ENCODE results near the gene ZNF492.

The ZNF492 gene

GRCh38 chr19:22601906-22602630 lies 32.1 kb upstream of the ZNF492 start:
- no peaks in the 10 kb centered on the region for H3K79me2 ChIP-seq (ENCODE audit: insufficient read depth, low read depth)

GRCh38 chr19:22602631-22603272 lies 31.4 kb upstream of the ZNF492 start:
- no peaks in the 10 kb centered on the region for H4K20me1 ChIP-seq (ENCODE audit: insufficient read depth)
- no peak overlapping the region for H3K9ac ChIP-seq
- H3K4me1 ChIP-seq (ENCODE audit: low read depth, poor library complexity, severe bottlenecking), result no peaks in the 10 kb centered on the region
- H3K36me3 ChIP-seq (ENCODE audit: insufficient read depth), result no peaks in the 10 kb centered on the region
- H3K79me2 ChIP-seq (ENCODE audit: insufficient read depth, low read depth), result no peaks in the 10 kb centered on the region
- H2AFZ ChIP-seq (ENCODE audit: low read depth), result no peak overlapping the region
- H3K4me3 ChIP-seq (IDR thresholded peaks at IDR 0.05; ENCODE audit: insufficient read depth, low read depth, low read length), result no peak overlapping the region
- TF ChIP-seq CTCF (conservative IDR thresholded peaks at IDR 0.05; ENCODE audit: low read depth, low read length), result no peak
- H3K4me2 ChIP-seq, result no peak overlapping the region
- no peak overlapping the region for H3K27ac ChIP-seq
- H3K27me3 ChIP-seq (ENCODE audit: insufficient read depth, low read depth), result no peaks in the 10 kb centered on the region

More at GRCh38 chr19:22601906-22602630, 32.1 kb upstream of the ZNF492 start:
- Histone ChIP-seq H3K9ac (no peak overlapping the region), H3K27ac (no peak overlapping the region), H3K4me3 (IDR thresholded peaks at IDR 0.05; ENCODE audit: insufficient read depth, low read depth, low read length) (no peak overlapping the region), H3K27me3 (ENCODE audit: insufficient read depth, low read depth) (no peaks in the 10 kb centered on the region), H2AFZ (ENCODE audit: low read depth) (no peak overlapping the region), H4K20me1 (ENCODE audit: insufficient read depth) (no peaks in the 10 kb centered on the region), H3K4me2 (no peak overlapping the region), H3K4me1 (ENCODE audit: low read depth, poor library complexity, severe bottlenecking) (no peaks in the 10 kb centered on the region), H3K36me3 (ENCODE audit: insufficient read depth) (no peaks in the 10 kb centered on the region)
- no peak for TF ChIP-seq CTCF (conservative IDR thresholded peaks at IDR 0.05; ENCODE audit: low read depth, low read length)

- no peaks in the 10 kb centered on the region for H3K36me3 ChIP-seq (ENCODE audit: insufficient read depth)
- H3K27ac ChIP-seq, result no peak overlapping the region
- no peak for TF ChIP-seq CTCF (conservative IDR thresholded peaks at IDR 0.05; ENCODE audit: low read depth, low read length)
- no peaks in the 10 kb centered on the region for H3K4me1 ChIP-seq (ENCODE audit: low read depth, poor library complexity, severe bottlenecking)
- no peak overlapping the region for H3K4me3 ChIP-seq (IDR thresholded peaks at IDR 0.05; ENCODE audit: insufficient read depth, low read depth, low read length)
- no peaks in the 10 kb centered on the region for H3K27me3 ChIP-seq (ENCODE audit: insufficient read depth, low read depth)
- no peak overlapping the region for H2AFZ ChIP-seq (ENCODE audit: low read depth)
- H3K9ac ChIP-seq, result no peak overlapping the region
- no peaks in the 10 kb centered on the region for H4K20me1 ChIP-seq (ENCODE audit: insufficient read depth)
- no peak overlapping the region for H3K4me2 ChIP-seq
- H3K79me2 ChIP-seq (ENCODE audit: insufficient read depth, low read depth), result no peaks in the 10 kb centered on the region
Observed at GRCh38 chr19:22603518-22604440, 30.3 kb upstream of the ZNF492 start.

GRCh38 chr19:22604571-22605274 lies 29.4 kb upstream of the ZNF492 start:
- no peak overlapping the region for H3K4me3 ChIP-seq (IDR thresholded peaks at IDR 0.05; ENCODE audit: insufficient read depth, low read depth, low read length)
- no peaks in the 10 kb centered on the region for H3K27me3 ChIP-seq (ENCODE audit: insufficient read depth, low read depth)
- no peaks in the 10 kb centered on the region for H3K36me3 ChIP-seq (ENCODE audit: insufficient read depth)
- no peak overlapping the region for H3K4me2 ChIP-seq
- no peaks in the 10 kb centered on the region for H3K4me1 ChIP-seq (ENCODE audit: low read depth, poor library complexity, severe bottlenecking)
- no peak overlapping the region for H3K27ac ChIP-seq
- H3K79me2 ChIP-seq (ENCODE audit: insufficient read depth, low read depth), result no peaks in the 10 kb centered on the region
- no peak overlapping the region for H3K9ac ChIP-seq
- H2AFZ ChIP-seq (ENCODE audit: low read depth), result no peak overlapping the region
- no peaks in the 10 kb centered on the region for H4K20me1 ChIP-seq (ENCODE audit: insufficient read depth)
- TF ChIP-seq CTCF (conservative IDR thresholded peaks at IDR 0.05; ENCODE audit: low read depth, low read length), result no peak
